Erythroblast (primary cell): Measurements from ENCODE around the gene EP300.

Source experiments
- GATA1 ChIP-seq: IDR thresholded peaks from 2 replicates; pipeline ENCODE4 v1.6.1; 2011; ENCODE audit warnings: low read depth, mild to moderate bottlenecking, control low read depth, low read length, moderate library complexity
- POLR2A ChIP-seq: IDR thresholded peaks from 2 replicates; pipeline ENCODE4 v1.6.1; 2011; ENCODE audit warnings: mild to moderate bottlenecking, low read length

- TF ChIP-seq POLR2A (no peak), GATA1 (no peak)
Observed at GRCh38 chr22:41215409-41215808, 123.0 kb downstream of the EP300 start.
